Stomach (tissue), 9 donors: ENCODE measurements around the gene SPINK5. TPM values are rescaled to one million over a fixed set of nuclear protein-coding genes. Genes with fewer than 3 reads are reported as not detected.
"Not testable (repeated sequence)": the region's sequence is repeated elsewhere in the genome, so short reads cannot be mapped to it uniquely, and the experiment has no call there.

Source experiments
- DNase-seq, 2 donors: peaks; one replicate each; pipeline versions ENCODE4 v3.0.0 to v3.0.0-alpha.2; 2013 to 2019
- H3K27ac ChIP-seq, 5 donors: fragments of 200-600 bp in 4 of 5; sonication (generic) in 4 of 5; one replicate each; pipeline ENCODE4 v1.5.1; 2013 to 2019; ENCODE audit warnings: mild to moderate bottlenecking in 1 of 5, moderate library complexity in 1 of 5
- H3K27me3 ChIP-seq, 3 donors: fragments of 200-600 bp; sonication (generic); one replicate each; pipeline ENCODE4 v1.5.1; 2017 to 2019; ENCODE audit warnings: mixed run types in 1 of 3
- H3K36me3 ChIP-seq, 4 donors: fragments of 200-600 bp; sonication (generic); 1 replicate in 3 of 4; 2 replicates in 1 of 4; pipeline ENCODE4 v1.5.1; 2016 to 2019
- H3K4me1 ChIP-seq, 4 donors: fragments of 200-600 bp; sonication (generic); one replicate each; pipeline ENCODE4 v1.5.1; 2016 to 2019
- H3K4me3 ChIP-seq, 4 donors: fragments of 200-600 bp; sonication (generic) in 3 of 4; one replicate each; pipeline ENCODE4 v1.5.1; 2016 to 2019; ENCODE audit warnings: mild to moderate bottlenecking in 1 of 4
- H3K9me3 ChIP-seq, 4 donors: fragments of 200-600 bp; sonication (generic); one replicate each; pipeline ENCODE4 v1.5.1; 2016 to 2019
- EP300 ChIP-seq: sonication (generic); formaldehyde crosslinking; IDR thresholded peaks from one replicate; pipeline ENCODE4 v1.6.1; 2017; ENCODE audit warnings: antibody characterized with exemption
- POLR2A ChIP-seq, 4 donors: fragments of 450-650 bp; IDR thresholded peaks; one replicate each; pipeline ENCODE4 v1.6.1; 2016; ENCODE audit warnings: antibody characterized with exemption in 4 of 4, control low read depth in 2 of 4, mild to moderate bottlenecking in 1 of 4, moderate library complexity in 1 of 4
- POLR2AphosphoS5 ChIP-seq, 3 donors: sonication (generic); formaldehyde crosslinking; IDR thresholded peaks; one replicate each; pipeline ENCODE4 v1.6.1; 2016; ENCODE audit warnings: antibody characterized with exemption in 3 of 3
- WGBS, 5 donors: extraction: QIAGEN DNeasy Blood & Tissue Kit in 3 of 5; methylation state at CpG; one replicate each; pipeline versions ENCODE4 v1.1.5 to v1.1.7; 2013 to 2018; 5-methylcytosine and 5-hydroxymethylcytosine counted together
- intact Hi-C: fragments of 100-400 bp; cut with DNase I; formaldehyde crosslinking; loops from one replicate; pipeline ENCODE4 v1.15.1; 2023; ENCODE audit warnings: low total_unique reads
- polyA plus RNA-seq, 3 donors: library from polyadenylated mRNA; stranded (reverse); fragments of 200-250 nt; gene quantifications; one replicate each; pipeline ENCODE4 v1.2.3, GENCODE V29; 2013
- total RNA-seq, 5 donors: library from RNA; depleted of rRNA; stranded (reverse); fragments of >200 nt; gene quantifications; one replicate each; pipeline versions ENCODE4 v1.1.0 to v1.2.3, GENCODE V29; 2014 to 2016
- TF ChIP-seq, protein P1 (sequence below), 7 experiments: fragments of 450-650 bp in 4 of 7; fragments of 200-600 bp in 3 of 7; sonication (generic) in 3 of 7; IDR thresholded peaks; one replicate each; pipeline ENCODE4 v1.5.1; 2016 to 2019; ENCODE audit warnings: antibody characterized with exemption in 7 of 7, control low read depth in 2 of 7, mild to moderate bottlenecking in 1 of 7
- donor health status: healthy with polysubstance abuse.
- donor health status: Bipolar disorder and iron deficiency.
- donor health status: healthy.

Gene SPINK5
- total and polyA plus RNA-seq, 8 donors = 0.45 to 117 (median 2.3) TPM; not detected in 1

DNA sequence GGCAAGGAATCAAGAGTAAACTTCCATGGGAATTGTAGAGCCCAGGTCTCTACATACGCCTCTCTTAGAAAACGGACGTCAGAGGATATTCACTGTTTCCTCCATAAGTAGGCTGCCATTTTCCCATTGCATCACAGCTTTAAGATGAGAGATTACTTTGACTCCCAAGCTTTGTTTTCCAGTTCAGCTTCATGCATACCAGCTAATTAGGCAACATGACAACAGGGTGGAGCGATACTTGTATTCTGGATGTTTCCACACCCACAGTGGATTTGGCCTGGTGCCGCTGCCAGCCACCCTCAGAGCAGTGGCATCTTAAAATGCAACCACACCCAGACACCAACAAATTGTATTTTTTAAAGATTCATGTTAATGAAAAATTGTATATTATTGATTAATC is 20.9 kb upstream of the SPINK5 start:
- H3K36me3 ChIP-seq = no peaks in the 10 kb centered on the region
- H3K27ac ChIP-seq = no peak overlapping the region
- H3K27me3 ChIP-seq = no peaks in the 10 kb centered on the region
- no peak overlapping the region for H3K4me3 ChIP-seq
- 93 to 97% (median 93%) methylated on average over 5 of the region's 5 CpGs for whole genome bisulfite sequencing, 5 donors
- no peaks in the 10 kb centered on the region for H3K9me3 ChIP-seq
- no peak for DNase-seq
- H3K4me1 ChIP-seq = no peaks in the 10 kb centered on the region
- intact Hi-C loops = no loop called here
- TF ChIP-seq POLR2A (IDR thresholded peaks at IDR 0.05) = no peak
- no peak for TF ChIP-seq POLR2AphosphoS5 (IDR thresholded peaks at IDR 0.05)
- TF ChIP-seq EP300 = no peak
- TF ChIP-seq, protein P1, sequence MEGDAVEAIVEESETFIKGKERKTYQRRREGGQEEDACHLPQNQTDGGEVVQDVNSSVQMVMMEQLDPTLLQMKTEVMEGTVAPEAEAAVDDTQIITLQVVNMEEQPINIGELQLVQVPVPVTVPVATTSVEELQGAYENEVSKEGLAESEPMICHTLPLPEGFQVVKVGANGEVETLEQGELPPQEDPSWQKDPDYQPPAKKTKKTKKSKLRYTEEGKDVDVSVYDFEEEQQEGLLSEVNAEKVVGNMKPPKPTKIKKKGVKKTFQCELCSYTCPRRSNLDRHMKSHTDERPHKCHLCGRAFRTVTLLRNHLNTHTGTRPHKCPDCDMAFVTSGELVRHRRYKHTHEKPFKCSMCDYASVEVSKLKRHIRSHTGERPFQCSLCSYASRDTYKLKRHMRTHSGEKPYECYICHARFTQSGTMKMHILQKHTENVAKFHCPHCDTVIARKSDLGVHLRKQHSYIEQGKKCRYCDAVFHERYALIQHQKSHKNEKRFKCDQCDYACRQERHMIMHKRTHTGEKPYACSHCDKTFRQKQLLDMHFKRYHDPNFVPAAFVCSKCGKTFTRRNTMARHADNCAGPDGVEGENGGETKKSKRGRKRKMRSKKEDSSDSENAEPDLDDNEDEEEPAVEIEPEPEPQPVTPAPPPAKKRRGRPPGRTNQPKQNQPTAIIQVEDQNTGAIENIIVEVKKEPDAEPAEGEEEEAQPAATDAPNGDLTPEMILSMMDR (IDR thresholded peaks at IDR 0.05) = no peak

GRCh38 chr5:148043705-148044104 is 20.1 kb upstream of the SPINK5 start:
- H3K27me3 ChIP-seq = no peaks in the 10 kb centered on the region
- no peak for TF ChIP-seq POLR2AphosphoS5 (IDR thresholded peaks at IDR 0.05)
- no peak for TF ChIP-seq EP300
- no peaks in the 10 kb centered on the region for H3K9me3 ChIP-seq
- 87 to 98% (median 90%) methylated on average over 2 of the region's 2 CpGs for WGBS, 5 donors
- no peak for DNase-seq
- H3K27ac ChIP-seq = no peak overlapping the region
- no peaks in the 10 kb centered on the region for H3K4me1 ChIP-seq
- no peak overlapping the region for H3K4me3 ChIP-seq
- H3K36me3 ChIP-seq = no peaks in the 10 kb centered on the region
- intact Hi-C loops = no loop called here

DNA sequence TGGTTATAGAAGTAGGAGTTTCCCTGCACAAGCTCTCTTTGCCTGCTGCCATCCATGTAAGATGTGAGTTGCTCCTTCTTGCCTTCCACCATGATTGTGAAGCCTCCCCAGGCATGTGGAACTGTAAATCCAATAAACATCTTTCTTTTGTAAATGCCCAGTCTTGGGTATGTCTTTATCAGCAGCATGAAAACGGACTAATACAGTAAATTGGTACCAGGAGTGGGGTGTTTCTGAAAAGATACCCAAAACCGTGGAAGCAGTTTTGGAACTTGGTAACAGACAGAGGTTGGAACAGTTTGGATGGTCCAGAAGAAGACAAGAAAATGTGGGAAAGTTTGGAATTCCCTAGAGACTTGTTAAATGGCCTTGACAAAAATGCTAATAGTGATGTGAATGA is 8.6 kb upstream of the SPINK5 start:
- 72 to 86% (median 81%) methylated on average over 2 of the region's 2 CpGs for WGBS, 5 donors
- H3K27me3 ChIP-seq, intact Hi-C loops, DNase-seq, H3K4me1 ChIP-seq, H3K27ac ChIP-seq, H3K4me3 ChIP-seq, H3K36me3 ChIP-seq: not testable (repeated sequence)
- peaks cover 14 to 26% (median 22%) of the 10 kb centered on the region in 4 donors for H3K9me3 ChIP-seq

- intact Hi-C loops = no loop called here
- TF ChIP-seq POLR2A (IDR thresholded peaks at IDR 0.05) (no peak), POLR2AphosphoS5 (IDR thresholded peaks at IDR 0.05) (no peak), EP300 (no peak)
- TF ChIP-seq, protein P1 (IDR thresholded peaks at IDR 0.05) = no peak
- DNase-seq = no peak
- no peak overlapping the region for H3K4me3 ChIP-seq
- peaks cover 11 to 12% (median 12%) of the 10 kb centered on the region in 4 donors for H3K9me3 ChIP-seq
- H3K36me3 ChIP-seq = no peaks in the 10 kb centered on the region
- no peaks in the 10 kb centered on the region for H3K27me3 ChIP-seq
- WGBS, 5 donors = 13 to 64% (median 26%) methylated on average over 2 of the region's 2 CpGs
- H3K27ac ChIP-seq = no peak overlapping the region
- no peaks in the 10 kb centered on the region for H3K4me1 ChIP-seq
Observed at GRCh38 chr5:148060309-148060708, 3.5 kb upstream of the SPINK5 start.

DNA sequence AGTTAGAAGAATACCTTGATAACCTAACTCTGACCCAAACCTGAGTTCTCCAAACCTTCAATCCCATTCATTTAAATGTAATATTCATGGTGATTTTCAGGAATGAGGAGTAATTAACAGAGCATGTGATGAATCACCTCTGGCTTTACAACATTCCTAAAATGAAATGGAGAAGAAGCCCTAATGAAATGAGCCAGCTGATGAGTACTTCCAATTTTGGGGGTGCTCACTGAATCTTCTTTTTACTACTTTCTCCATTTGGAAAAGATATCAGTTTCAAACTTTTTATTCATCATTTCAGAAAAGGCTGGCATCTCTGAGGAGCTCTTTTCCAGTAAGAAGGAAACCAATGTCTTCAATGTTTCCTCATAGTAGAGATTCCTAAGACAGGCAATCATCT is 2.9 kb upstream of the SPINK5 start:
- no peak for DNase-seq
- peaks cover 5 to 7% (median 6%) of the 10 kb centered on the region in 4 donors for H3K9me3 ChIP-seq
- no peak overlapping the region for H3K4me3 ChIP-seq
- intact Hi-C loops = no loop called here
- H3K27ac ChIP-seq = no peak overlapping the region
- H3K36me3 ChIP-seq = no peaks in the 10 kb centered on the region
- no peaks in the 10 kb centered on the region for H3K27me3 ChIP-seq
- no peaks in the 10 kb centered on the region for H3K4me1 ChIP-seq
- TF ChIP-seq POLR2AphosphoS5 (IDR thresholded peaks at IDR 0.05) (no peak), EP300 (no peak), POLR2A (IDR thresholded peaks at IDR 0.05) (no peak)
- TF ChIP-seq, protein P1 (IDR thresholded peaks at IDR 0.05) = no peak
